Measurements from ENCODE around the gene MYO1A.
"Not testable (repeated sequence)": the region's sequence is repeated elsewhere in the genome, so short reads cannot be mapped to it uniquely, and the experiment has no call there.

Gene MYO1A

DNA sequence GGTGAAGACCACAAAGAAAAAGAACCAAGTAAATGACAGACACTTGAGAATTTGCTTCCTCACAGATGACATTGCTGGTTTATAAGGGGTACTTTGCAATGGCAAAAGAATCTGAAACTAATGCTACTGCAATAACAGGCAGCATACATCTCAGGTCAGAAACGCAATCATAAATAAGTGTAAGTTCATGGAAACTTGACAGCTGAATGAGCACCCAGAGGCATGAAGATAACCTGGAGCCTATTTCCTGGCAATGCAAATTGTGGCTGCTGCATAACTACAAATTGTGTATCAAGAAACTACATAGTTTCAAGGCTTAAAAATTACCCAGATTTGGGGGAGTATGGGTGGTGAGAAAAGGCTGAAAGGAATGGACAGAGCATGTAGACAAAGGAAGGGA lies 8.5 kb upstream of the MYO1A start:
- H3K36me3 ChIP-seq (ENCODE audit: control insufficient read depth in 2 of 2, insufficient read depth in 1 of 2, low read length in 2 of 2), result peaks cover 43 to 73% of the 10 kb centered on the region in 2 experiments
- TF ChIP-seq ZNF558 (tag by site-specific recombination; IDR thresholded peaks at IDR 0.05), result no peak
- no peak for TF ChIP-seq ZBTB20 (tag by site-specific recombination; IDR thresholded peaks at IDR 0.05)
- no peak for TF ChIP-seq HOXC10 (CRISPR knock-in tag; IDR thresholded peaks at IDR 0.05)
- TF ChIP-seq OVOL3 (tag by site-specific recombination; IDR thresholded peaks at IDR 0.05), result no peak
- TF ChIP-seq MZF1 (tag by site-specific recombination; IDR thresholded peaks at IDR 0.05; ENCODE audit: borderline replicate concordance), result no peak
- TF ChIP-seq ZNF133 (tag by site-specific recombination; IDR thresholded peaks at IDR 0.05), result no peak
- TF ChIP-seq ZNF23 (tag by site-specific recombination; IDR thresholded peaks at IDR 0.05; ENCODE audit: borderline replicate concordance), result no peak
- TF ChIP-seq TCF7L2 (IDR thresholded peaks at IDR 0.05; ENCODE audit: borderline replicate concordance, low read depth, low read length), result no peak
- no peak for TF ChIP-seq ZNF626 (tag by site-specific recombination; IDR thresholded peaks at IDR 0.05)
- TF ChIP-seq ZNF335 (tag by site-specific recombination; conservative IDR thresholded peaks at IDR 0.05), result no peak
- ChIA-PET POLR2A (interaction anchor here (0.9 kb wide), 1 partner anchor 50 kb away, joined by 3 read pairs; no protein-coding TSS in a partner anchor), CTCF (interaction anchor here (0.6 to 7.9 kb wide), 4 partner anchors 10 to 51 kb away, joined by 3 to 74 read pairs (median 14); partner anchors contain the start of gene ZBTB39)
- H3K4me1 ChIP-seq (ENCODE audit: control insufficient read depth, insufficient read depth, low read length), result no peaks in the 10 kb centered on the region
- no peaks in the 10 kb centered on the region for H3K9me3 ChIP-seq (ENCODE audit: control insufficient read depth, insufficient read depth, low read depth, low read length)
- no peak overlapping the region for H3K4me3 ChIP-seq (ENCODE audit: low read depth, low read length)
- no peak overlapping the region for H3K27ac ChIP-seq (ENCODE audit: extremely low read depth, low read depth, low read length)

DNA sequence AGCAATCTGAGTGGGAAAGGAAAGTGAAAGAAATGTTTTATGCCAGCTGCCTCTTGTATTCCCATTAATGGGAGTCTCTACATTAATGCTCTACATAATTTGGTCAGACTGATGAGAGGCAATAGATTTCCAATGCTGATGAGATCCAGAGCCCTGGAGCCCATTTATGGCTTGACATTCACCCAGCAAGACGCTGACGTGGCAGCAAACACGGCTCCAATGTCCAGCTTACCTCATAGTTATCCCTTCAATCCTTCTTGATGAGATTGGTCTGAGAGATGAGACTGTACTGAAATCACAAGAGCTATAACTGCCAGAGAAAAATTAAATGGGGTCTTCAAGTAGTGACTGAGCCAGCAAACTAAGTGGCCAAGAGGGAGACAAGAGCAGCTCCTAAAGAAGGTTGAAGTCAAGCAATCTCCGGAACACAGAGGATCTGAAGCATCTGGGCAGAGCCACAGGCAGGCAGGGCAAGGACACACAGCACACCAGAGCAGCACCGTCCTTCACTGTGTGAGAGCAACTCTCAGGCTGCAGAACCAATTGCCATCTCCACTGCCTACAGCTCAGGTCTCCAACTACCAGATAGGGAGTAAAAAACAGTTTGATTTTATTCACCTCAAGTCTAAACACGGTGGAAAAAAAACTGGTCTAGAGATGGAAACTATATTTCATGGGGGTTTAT lies 7.3 kb upstream of the MYO1A start:
- CTCF ChIA-PET, result interaction anchor here (0.6 to 7.9 kb wide), 11 partner anchors 8 to 118 kb away, joined by 3 to 74 read pairs (median 4); partner anchors contain the start of gene ZBTB39
- no peak overlapping the region for H3K4me3 ChIP-seq (ENCODE audit: low read depth, low read length)
- H3K4me1 ChIP-seq (ENCODE audit: control insufficient read depth, insufficient read depth, low read length), result no peaks in the 10 kb centered on the region
- no peak overlapping the region for H3K27ac ChIP-seq (ENCODE audit: extremely low read depth, low read depth, low read length)
- no peak for TF ChIP-seq ZNF629 (tag by site-specific recombination; IDR thresholded peaks at IDR 0.05)
- no peak for TF ChIP-seq SCRT2 (tag by site-specific recombination; IDR thresholded peaks at IDR 0.05)
- TF ChIP-seq, protein P1, sequence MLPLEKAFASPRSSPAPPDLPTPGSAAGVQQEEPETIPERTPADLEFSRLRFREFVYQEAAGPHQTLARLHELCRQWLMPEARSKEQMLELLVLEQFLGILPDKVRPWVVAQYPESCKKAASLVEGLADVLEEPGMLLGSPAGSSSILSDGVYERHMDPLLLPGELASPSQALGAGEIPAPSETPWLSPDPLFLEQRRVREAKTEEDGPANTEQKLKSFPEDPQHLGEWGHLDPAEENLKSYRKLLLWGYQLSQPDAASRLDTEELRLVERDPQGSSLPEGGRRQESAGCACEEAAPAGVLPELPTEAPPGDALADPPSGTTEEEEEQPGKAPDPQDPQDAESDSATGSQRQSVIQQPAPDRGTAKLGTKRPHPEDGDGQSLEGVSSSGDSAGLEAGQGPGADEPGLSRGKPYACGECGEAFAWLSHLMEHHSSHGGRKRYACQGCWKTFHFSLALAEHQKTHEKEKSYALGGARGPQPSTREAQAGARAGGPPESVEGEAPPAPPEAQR (tag by site-specific recombination; IDR thresholded peaks at IDR 0.05), result no peak
- no peak for TF ChIP-seq HOXD13 (CRISPR knock-in tag; IDR thresholded peaks at IDR 0.05; ENCODE audit: borderline replicate concordance)
- no peaks in the 10 kb centered on the region for H3K9me3 ChIP-seq (ENCODE audit: control insufficient read depth, insufficient read depth, low read depth, low read length)
- POLR2A ChIA-PET, result interaction anchor here (1.3 kb wide), 1 partner anchor 54 kb away, joined by 3 read pairs; the partner anchor contains the start of gene STAT6
- H3K36me3 ChIP-seq (ENCODE audit: control insufficient read depth in 2 of 2, insufficient read depth in 1 of 2, low read length in 2 of 2), result peaks cover 37 to 62% of the 10 kb centered on the region in 2 experiments

DNA sequence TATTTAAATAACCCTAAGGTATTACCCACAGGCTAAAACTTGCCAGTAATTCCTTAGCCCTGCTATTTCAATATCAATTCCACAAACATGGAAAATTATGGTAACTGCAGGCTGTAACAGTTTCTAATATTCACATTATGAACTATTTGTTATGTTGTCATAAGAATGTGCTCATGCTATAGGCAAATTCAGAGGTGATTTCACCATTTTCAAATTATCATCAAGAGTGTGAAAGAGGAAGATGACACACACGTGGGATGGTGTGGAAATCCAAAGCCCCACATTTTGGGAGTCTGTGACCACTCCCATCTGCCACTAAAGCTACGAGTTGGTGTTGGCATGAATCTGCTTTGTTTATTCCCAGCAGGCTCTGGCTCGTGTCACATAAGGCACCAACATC lies 5.9 kb upstream of the MYO1A start:
- Histone ChIP-seq H3K36me3 (ENCODE audit: control insufficient read depth in 2 of 2, insufficient read depth in 1 of 2, low read length in 2 of 2) (peaks cover 30 to 52% of the 10 kb centered on the region in 2 experiments), H3K4me1 (ENCODE audit: control insufficient read depth, insufficient read depth, low read length) (no peaks in the 10 kb centered on the region), H3K27ac (ENCODE audit: extremely low read depth, low read depth, low read length) (no peak overlapping the region), H3K4me3 (ENCODE audit: low read depth, low read length) (no peak overlapping the region), H3K9me3 (ENCODE audit: control insufficient read depth, insufficient read depth, low read depth, low read length) (no peaks in the 10 kb centered on the region)
- ChIA-PET CTCF (interaction anchor here (1.5 to 7.9 kb wide), 2 partner anchors 10 to 49 kb away, joined by 3 to 74 read pairs; partner anchors contain the start of gene ZBTB39), POLR2A (no interaction called here)
- TF ChIP-seq ZNF350 (tag by site-specific recombination; IDR thresholded peaks at IDR 0.05) (no peak), ZNF132 (tag by site-specific recombination; IDR thresholded peaks at IDR 0.05; ENCODE audit: borderline replicate concordance) (no peak), HOXC10 (CRISPR knock-in tag; IDR thresholded peaks at IDR 0.05) (no peak), ZNF510 (tag by site-specific recombination; IDR thresholded peaks at IDR 0.05; ENCODE audit: insufficient replicate concordance) (no peak), ZNF548 (tag by site-specific recombination; IDR thresholded peaks at IDR 0.05) (no peak)
- TF ChIP-seq, protein P2, sequence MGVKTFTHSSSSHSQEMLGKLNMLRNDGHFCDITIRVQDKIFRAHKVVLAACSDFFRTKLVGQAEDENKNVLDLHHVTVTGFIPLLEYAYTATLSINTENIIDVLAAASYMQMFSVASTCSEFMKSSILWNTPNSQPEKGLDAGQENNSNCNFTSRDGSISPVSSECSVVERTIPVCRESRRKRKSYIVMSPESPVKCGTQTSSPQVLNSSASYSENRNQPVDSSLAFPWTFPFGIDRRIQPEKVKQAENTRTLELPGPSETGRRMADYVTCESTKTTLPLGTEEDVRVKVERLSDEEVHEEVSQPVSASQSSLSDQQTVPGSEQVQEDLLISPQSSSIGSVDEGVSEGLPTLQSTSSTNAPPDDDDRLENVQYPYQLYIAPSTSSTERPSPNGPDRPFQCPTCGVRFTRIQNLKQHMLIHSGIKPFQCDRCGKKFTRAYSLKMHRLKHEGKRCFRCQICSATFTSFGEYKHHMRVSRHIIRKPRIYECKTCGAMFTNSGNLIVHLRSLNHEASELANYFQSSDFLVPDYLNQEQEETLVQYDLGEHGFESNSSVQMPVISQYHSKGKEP (tag by site-specific recombination; IDR thresholded peaks at IDR 0.05), result no peak

DNA sequence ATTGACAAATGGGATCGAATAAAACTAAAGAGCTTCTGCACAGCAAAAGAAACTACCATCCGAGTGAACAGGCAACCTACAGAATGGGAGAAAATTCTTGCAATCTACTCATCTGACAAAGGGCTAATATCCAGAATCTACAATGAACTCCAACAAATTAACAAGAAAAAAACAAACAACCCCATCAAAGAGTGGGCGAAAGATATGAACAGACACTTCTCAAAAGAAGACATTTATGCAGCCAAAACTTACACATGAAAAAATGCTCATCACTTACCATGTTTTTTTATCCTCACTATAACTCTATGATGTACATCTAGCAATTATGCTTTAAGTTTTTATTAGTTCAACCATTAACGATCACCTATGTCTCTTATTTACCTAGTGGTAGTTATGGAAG lies 4.0 kb upstream of the MYO1A start:
- H3K9me3 ChIP-seq (ENCODE audit: control insufficient read depth, insufficient read depth, low read depth, low read length); CTCF ChIA-PET; H3K27ac ChIP-seq (ENCODE audit: extremely low read depth, low read depth, low read length); POLR2A ChIA-PET; H3K4me3 ChIP-seq (ENCODE audit: low read depth, low read length); H3K4me1 ChIP-seq (ENCODE audit: control insufficient read depth, insufficient read depth, low read length): not testable (repeated sequence)
- peaks cover 16 to 33% of the 10 kb centered on the region in 2 experiments for H3K36me3 ChIP-seq (ENCODE audit: control insufficient read depth in 2 of 2, insufficient read depth in 1 of 2, low read length in 2 of 2)

Data from HEK293 (cell line).